ENCODE measurements around the gene IYD.

Gene IYD

GRCh38 chr6:150336708-150337107 lies 32.1 kb upstream of the IYD start:
- Mint-ChIP-seq H3K9me3 (no peaks in the 10 kb centered on the region), H3K36me3 (ENCODE audit: low read depth) (no peaks in the 10 kb centered on the region), H3K4me1 (no peaks in the 10 kb centered on the region), H3K27me3 (peaks cover 13% of the 10 kb centered on the region), H3K4me3 (no peak overlapping the region), H3K27ac (no peak overlapping the region)
- DNase-seq (no peak), ATAC-seq (no peak)

- Mint-ChIP-seq H3K4me3 (no peak overlapping the region), H3K9me3 (no peaks in the 10 kb centered on the region), H3K27me3 (peaks cover 17% of the 10 kb centered on the region), H3K4me1 (peaks cover 5% of the 10 kb centered on the region), H3K36me3 (ENCODE audit: low read depth) (no peaks in the 10 kb centered on the region), H3K27ac (no peak overlapping the region)
- ATAC-seq (no peak), DNase-seq (no peak)
These were observed 26.7 kb upstream of the IYD start for GRCh38 chr6:150342126-150342525.

GRCh38 chr6:150343434-150343833 lies 25.4 kb upstream of the IYD start:
- no peak overlapping the region for H3K4me3 Mint-ChIP-seq
- ATAC-seq (peak; percentile 61), DNase-seq (no peak)
- H3K9me3 Mint-ChIP-seq, result no peaks in the 10 kb centered on the region
- H3K4me1 Mint-ChIP-seq, result peaks cover 5% of the 10 kb centered on the region
- peaks cover 18% of the 10 kb centered on the region for H3K27me3 Mint-ChIP-seq
- H3K27ac Mint-ChIP-seq, result no peak overlapping the region
- H3K36me3 Mint-ChIP-seq (ENCODE audit: low read depth), result no peaks in the 10 kb centered on the region

- Mint-ChIP-seq H3K4me3 (no peak overlapping the region), H3K36me3 (ENCODE audit: low read depth) (no peaks in the 10 kb centered on the region), H3K27ac (no peak overlapping the region), H3K9me3 (no peaks in the 10 kb centered on the region), H3K4me1 (peaks cover 5% of the 10 kb centered on the region), H3K27me3 (peaks cover 18% of the 10 kb centered on the region)
- ATAC-seq, result no peak
- DNase-seq, result no peak
These were observed 23.0 kb upstream of the IYD start for GRCh38 chr6:150345781-150346180.

- Mint-ChIP-seq H3K9me3 (no peaks in the 10 kb centered on the region), H3K27ac (no peak overlapping the region), H3K36me3 (ENCODE audit: low read depth) (no peaks in the 10 kb centered on the region), H3K4me3 (no peak overlapping the region), H3K4me1 (peaks cover 5% of the 10 kb centered on the region), H3K27me3 (peaks cover 16% of the 10 kb centered on the region)
- DNase-seq, result no peak
- ATAC-seq, result no peak
These were observed 22.5 kb upstream of the IYD start for GRCh38 chr6:150346346-150346745.

- Mint-ChIP-seq H3K9me3 (no peaks in the 10 kb centered on the region), H3K4me1 (peaks cover 5% of the 10 kb centered on the region), H3K4me3 (no peak overlapping the region), H3K27ac (no peak overlapping the region), H3K27me3 (peaks cover 16% of the 10 kb centered on the region), H3K36me3 (ENCODE audit: low read depth) (no peaks in the 10 kb centered on the region)
- DNase-seq, result no peak
- ATAC-seq, result no peak
These were observed 21.0 kb upstream of the IYD start for GRCh38 chr6:150347845-150348244.

GRCh38 chr6:150349546-150349945 lies 19.3 kb upstream of the IYD start:
- no peaks in the 10 kb centered on the region for H3K36me3 Mint-ChIP-seq (ENCODE audit: low read depth)
- H3K27ac Mint-ChIP-seq, result no peak overlapping the region
- H3K27me3 Mint-ChIP-seq, result peaks cover 12% of the 10 kb centered on the region
- H3K9me3 Mint-ChIP-seq, result no peaks in the 10 kb centered on the region
- H3K4me3 Mint-ChIP-seq, result no peak overlapping the region
- no peaks in the 10 kb centered on the region for H3K4me1 Mint-ChIP-seq
- no peak for ATAC-seq
- DNase-seq, result no peak

- Mint-ChIP-seq H3K27ac (no peak overlapping the region), H3K4me1 (no peaks in the 10 kb centered on the region), H3K9me3 (no peaks in the 10 kb centered on the region), H3K36me3 (ENCODE audit: low read depth) (no peaks in the 10 kb centered on the region), H3K27me3 (peaks cover 3% of the 10 kb centered on the region), H3K4me3 (no peak overlapping the region)
- DNase-seq (no peak), ATAC-seq (no peak)
These were observed 16.2 kb upstream of the IYD start for GRCh38 chr6:150352321-150353296.

- peaks cover 3% of the 10 kb centered on the region for H3K27me3 Mint-ChIP-seq
- H3K4me3 Mint-ChIP-seq, result no peak overlapping the region
- no peak for ATAC-seq
- DNase-seq, result no peak
- H3K9me3 Mint-ChIP-seq, result no peaks in the 10 kb centered on the region
- no peaks in the 10 kb centered on the region for H3K4me1 Mint-ChIP-seq
- H3K36me3 Mint-ChIP-seq (ENCODE audit: low read depth), result no peaks in the 10 kb centered on the region
- H3K27ac Mint-ChIP-seq, result no peak overlapping the region
These were observed 15.4 kb upstream of the IYD start for GRCh38 chr6:150353445-150353844.

- Mint-ChIP-seq H3K36me3 (ENCODE audit: low read depth) (no peaks in the 10 kb centered on the region), H3K27ac (no peak overlapping the region)
- ATAC-seq, result no peak
These were observed 13.8 kb upstream of the IYD start for GRCh38 chr6:150354754-150355571.

GRCh38 chr6:150355932-150356331 lies 12.9 kb upstream of the IYD start:
- H3K4me3 Mint-ChIP-seq, result no peak overlapping the region
- DNase-seq, result no peak
- no peaks in the 10 kb centered on the region for H3K9me3 Mint-ChIP-seq
- peaks cover 9% of the 10 kb centered on the region for H3K27me3 Mint-ChIP-seq
- ATAC-seq, result no peak
- no peaks in the 10 kb centered on the region for H3K4me1 Mint-ChIP-seq
- H3K36me3 Mint-ChIP-seq (ENCODE audit: low read depth), result no peaks in the 10 kb centered on the region
- H3K27ac Mint-ChIP-seq, result no peak overlapping the region

More at GRCh38 chr6:150354754-150355571, 13.8 kb upstream of the IYD start:
- Mint-ChIP-seq H3K4me3 (no peak overlapping the region), H3K9me3 (no peaks in the 10 kb centered on the region), H3K4me1 (no peaks in the 10 kb centered on the region), H3K27me3 (peaks cover 3% of the 10 kb centered on the region)
- DNase-seq, result no peak

- no peaks in the 10 kb centered on the region for H3K9me3 Mint-ChIP-seq
- H3K27ac Mint-ChIP-seq, result no peak overlapping the region
- H3K36me3 Mint-ChIP-seq (ENCODE audit: low read depth), result no peaks in the 10 kb centered on the region
- H3K4me3 Mint-ChIP-seq, result no peak overlapping the region
- ATAC-seq, result no peak
- H3K27me3 Mint-ChIP-seq, result peaks cover 7% of the 10 kb centered on the region
- no peaks in the 10 kb centered on the region for H3K4me1 Mint-ChIP-seq
- no peak for DNase-seq
These were observed 6.9 kb upstream of the IYD start for GRCh38 chr6:150361876-150362275.

- H3K36me3 Mint-ChIP-seq (ENCODE audit: low read depth), result no peaks in the 10 kb centered on the region
- peaks cover 7% of the 10 kb centered on the region for H3K27me3 Mint-ChIP-seq
- no peaks in the 10 kb centered on the region for H3K9me3 Mint-ChIP-seq
- DNase-seq (no peak), ATAC-seq (no peak)
- no peaks in the 10 kb centered on the region for H3K4me1 Mint-ChIP-seq
- no peak overlapping the region for H3K4me3 Mint-ChIP-seq
- no peak overlapping the region for H3K27ac Mint-ChIP-seq
These were observed 5.1 kb upstream of the IYD start for GRCh38 chr6:150363733-150364132.

- Mint-ChIP-seq H3K9me3 (no peaks in the 10 kb centered on the region), H3K27ac (no peak overlapping the region), H3K36me3 (ENCODE audit: low read depth) (no peaks in the 10 kb centered on the region), H3K4me3 (no peak overlapping the region), H3K4me1 (no peaks in the 10 kb centered on the region), H3K27me3 (peaks cover 5% of the 10 kb centered on the region)
- ATAC-seq (no peak), DNase-seq (no peak)
These were observed 2.6 kb upstream of the IYD start for GRCh38 chr6:150366118-150366778.

Measured in activated naive CD8-positive, alpha-beta T cell treated with anti-CD3 and anti-CD28 coated beads, Interleukin-2, amount 50 U/mL, for 24 hours (primary cell).